Caco-2 (cell line): ENCODE data around the gene PARP16. TPM values are rescaled to one million over a fixed set of nuclear protein-coding genes. Genes with fewer than 3 reads are reported as not detected.

ENCODE experiments used
- BruUV-seq: library from RNA; stranded (reverse); fragments of 400-500 nt; replicated peaks from 2 replicates; lab custom pipeline; 2021; lab: Mats Ljungman, UMichigan
- CTCF ChIA-PET: fragments of 300-600 bp; sonication (Branson Sonifier 250); formaldehyde crosslinking; loops from one replicate; lab custom pipeline; 2022; ENCODE audit warnings: antibody characterized with exemption; lab: Charles Lee
- POLR2A ChIA-PET: fragments of 300-600 bp; sonication (Branson Sonifier 250); formaldehyde crosslinking; loops from one replicate; lab custom pipeline; 2022; ENCODE audit warnings: antibody characterized with exemption; lab: Charles Lee
- DNase-seq, 2 experiments: peaks; one replicate each; pipeline versions ENCODE4 v3.0.0 to v3.0.0-alpha.2; 2020 to 2022
- H3K27me3 ChIP-seq: replicated peaks from 2 replicates; pipeline ENCODE4 v1.6.0; 2011; ENCODE audit warnings: low read length; ENCODE audit not compliant: control insufficient read depth, insufficient read depth
- H3K36me3 ChIP-seq: 2 replicates; pipeline ENCODE4 v1.5.1; 2011; ENCODE audit warnings: low read length; ENCODE audit not compliant: control insufficient read depth, insufficient read depth
- H3K4me1 ChIP-seq: fragments of 250-450 bp; sonication (Bioruptor Pico); 2 replicates; pipeline ENCODE4 v1.5.1; 2020; ENCODE audit warnings: mild to moderate bottlenecking
- H3K4me3 ChIP-seq: 2 replicates; pipeline ENCODE4 v1.5.1; 2011; ENCODE audit warnings: low read depth, mild to moderate bottlenecking, control low read depth, low read length
- H3K9me3 ChIP-seq: fragments of 250-450 bp; sonication (Bioruptor Pico); 2 replicates; pipeline ENCODE4 v1.5.1; 2020; ENCODE audit warnings: mild to moderate bottlenecking, moderate library complexity
- H3K27ac Mint-ChIP-seq: one replicate; pipeline ENCODE4 v1.8.0; 2022; ENCODE audit warnings: mixed read lengths; ENCODE audit not compliant: unreplicated experiment
- H3K27me3 Mint-ChIP-seq: one replicate; pipeline ENCODE4 v1.8.0; 2022; ENCODE audit warnings: mixed read lengths; ENCODE audit not compliant: insufficient read depth, unreplicated experiment
- H3K36me3 Mint-ChIP-seq: one replicate; pipeline ENCODE4 v1.8.0; 2022; ENCODE audit warnings: mild to moderate bottlenecking, mixed read lengths; ENCODE audit not compliant: insufficient read depth, unreplicated experiment
- H3K4me1 Mint-ChIP-seq: one replicate; pipeline ENCODE4 v1.8.0; 2022; ENCODE audit warnings: low read depth, mixed read lengths; ENCODE audit not compliant: unreplicated experiment
- H3K4me3 Mint-ChIP-seq: one replicate; pipeline ENCODE4 v1.8.0; 2022; ENCODE audit warnings: mild to moderate bottlenecking, moderate library complexity, mixed read lengths; ENCODE audit not compliant: unreplicated experiment
- H3K9me3 Mint-ChIP-seq: one replicate; pipeline ENCODE4 v1.8.0; 2022; ENCODE audit warnings: mixed read lengths; ENCODE audit not compliant: unreplicated experiment
- CTCF ChIP-seq, 2 experiments: fragments of 200-600 bp in 1 of 2; IDR thresholded peaks; 1 replicate in 1 of 2; 2 replicates in 1 of 2; pipeline versions ENCODE4 v1.5.1 to v1.8.0; 2011 to 2022; ENCODE audit warnings: antibody characterized with exemption in 1 of 2, control low read depth in 1 of 2, inconsistent platforms in 1 of 2, low read depth in 1 of 2, low read length in 1 of 2, mild to moderate bottlenecking in 1 of 2, moderate library complexity in 1 of 2; ENCODE audit not compliant: insufficient read depth in 1 of 2, severe bottlenecking in 1 of 2, unreplicated experiment in 1 of 2
- intact Hi-C: fragments of 100-400 bp; cut with micrococcal nuclease; formaldehyde crosslinking; loops from one replicate; pipeline ENCODE4 v1.10.0; 2022; ENCODE audit not compliant: unreplicated experiment
- total RNA-seq: library from RNA; stranded (reverse); gene quantifications from 2 replicates; pipeline ENCODE4 v1.2.3, GENCODE V29; 2022

PARP16 gene
- total RNA-seq, 1 experiment from 2014 or later, result 6.9 TPM

- peaks cover 1% of the 10 kb centered on the region; the same call in 1 of the 2 replicates for H3K36me3 ChIP-seq
- ChIA-PET POLR2A (no interaction called here), CTCF (no interaction called here)
- Mint-ChIP-seq H3K27ac (no peak overlapping the region), H3K4me3 (no peak overlapping the region), H3K36me3 (peaks cover 37% of the 10 kb centered on the region), H3K27me3 (no peaks in the 10 kb centered on the region), H3K4me1 (no peaks in the 10 kb centered on the region), H3K9me3 (no peaks in the 10 kb centered on the region)
- no peaks in the 10 kb centered on the region for H3K4me1 ChIP-seq
- BruUV-seq, result no TSS peak
- no peak for DNase-seq
- no peaks in the 10 kb centered on the region for H3K9me3 ChIP-seq
- no peak overlapping the region for H3K4me3 ChIP-seq
- intact Hi-C loops, result no loop called here
- TF ChIP-seq CTCF (IDR thresholded peaks at IDR 0.05; ENCODE audit: insufficient read depth in 1 of 2, low read depth in 1 of 2, low read length in 1 of 2, severe bottlenecking in 1 of 2, unreplicated experiment in 1 of 2), result no peak
- no peaks in the 10 kb centered on the region for H3K27me3 ChIP-seq
These were observed 43.5 kb upstream of the PARP16 start for GRCh38 chr15:65329984-65330735.

DNA sequence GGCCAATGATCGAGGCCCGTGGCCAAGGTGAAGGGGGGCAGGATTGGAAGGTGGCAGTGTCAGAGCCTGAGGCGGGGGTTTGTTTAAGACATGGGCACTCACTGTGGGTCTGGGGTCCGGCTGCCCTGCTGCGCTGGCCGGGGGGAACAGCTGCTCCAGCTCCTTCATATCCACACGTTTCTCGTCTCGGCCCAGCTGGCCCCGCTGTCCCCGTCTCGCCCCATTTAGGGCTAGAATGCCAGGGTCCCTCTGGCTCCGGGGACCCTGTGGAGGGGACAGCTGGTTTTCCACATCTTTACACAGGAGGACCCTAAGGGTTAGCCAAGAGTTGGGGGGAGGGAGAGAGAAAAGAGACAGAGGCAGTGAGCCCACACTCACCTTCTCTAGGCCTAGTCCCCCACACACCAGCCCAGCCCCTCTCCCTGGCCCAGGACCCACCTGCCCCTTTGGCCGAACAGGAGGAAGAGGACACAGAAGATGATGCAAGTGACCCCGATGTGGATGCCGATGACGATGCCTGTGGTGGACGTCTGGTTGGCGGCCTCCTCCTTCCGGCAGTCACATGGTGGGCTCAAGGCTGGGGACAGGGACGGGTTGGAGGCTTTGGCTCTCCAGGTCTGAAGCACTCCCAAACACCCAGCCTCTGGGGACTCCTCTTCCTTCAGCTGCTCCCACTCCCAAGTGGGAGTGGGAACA, 42.8 kb upstream of the PARP16 start:
- no peak overlapping the region for H3K4me3 Mint-ChIP-seq
- H3K27ac Mint-ChIP-seq, result no peak overlapping the region
- ChIA-PET CTCF (no interaction called here), POLR2A (no interaction called here)
- no peaks in the 10 kb centered on the region for H3K27me3 ChIP-seq
- H3K36me3 ChIP-seq, result peaks cover 1% of the 10 kb centered on the region; the same call in 1 of the 2 replicates
- H3K9me3 ChIP-seq, result no peaks in the 10 kb centered on the region
- peaks cover 37% of the 10 kb centered on the region for H3K36me3 Mint-ChIP-seq
- intact Hi-C loops, result no loop called here
- no peak for DNase-seq
- no TSS peak for BruUV-seq
- H3K4me1 Mint-ChIP-seq, result no peaks in the 10 kb centered on the region
- no peak for TF ChIP-seq CTCF (IDR thresholded peaks at IDR 0.05; ENCODE audit: insufficient read depth in 1 of 2, low read depth in 1 of 2, low read length in 1 of 2, severe bottlenecking in 1 of 2, unreplicated experiment in 1 of 2)
- H3K4me1 ChIP-seq, result no peaks in the 10 kb centered on the region
- no peaks in the 10 kb centered on the region for H3K27me3 Mint-ChIP-seq
- H3K4me3 ChIP-seq, result no peak overlapping the region
- H3K9me3 Mint-ChIP-seq, result no peaks in the 10 kb centered on the region

- no peak for DNase-seq
- Mint-ChIP-seq H3K36me3 (peaks cover 37% of the 10 kb centered on the region), H3K27me3 (no peaks in the 10 kb centered on the region), H3K27ac (no peak overlapping the region), H3K9me3 (no peaks in the 10 kb centered on the region), H3K4me3 (no peak overlapping the region), H3K4me1 (no peaks in the 10 kb centered on the region)
- ChIA-PET CTCF (no interaction called here), POLR2A (no interaction called here)
- H3K4me3 ChIP-seq, result no peak overlapping the region
- no peaks in the 10 kb centered on the region for H3K4me1 ChIP-seq
- TF ChIP-seq CTCF (IDR thresholded peaks at IDR 0.05; ENCODE audit: insufficient read depth in 1 of 2, low read depth in 1 of 2, low read length in 1 of 2, severe bottlenecking in 1 of 2, unreplicated experiment in 1 of 2), result no peak
- H3K36me3 ChIP-seq, result no peaks in the 10 kb centered on the region; the same call in 1 of the 2 replicates
- H3K9me3 ChIP-seq, result no peaks in the 10 kb centered on the region
- H3K27me3 ChIP-seq, result no peaks in the 10 kb centered on the region
- no TSS peak for BruUV-seq
- intact Hi-C loops, result no loop called here
These were observed 42.0 kb upstream of the PARP16 start for GRCh38 chr15:65328506-65329287.
